NCI-H2196 treated with DMSO at 0.1 percent for 48 hours (cell line): ENCODE measurements around the gene ARVCF.

Experiments
- DNase-seq: peaks from one replicate; lab custom pipeline; 2025; ENCODE audit not compliant: unreplicated experiment; lab: John Stamatoyannopoulos, UW

ARVCF gene, protein sequence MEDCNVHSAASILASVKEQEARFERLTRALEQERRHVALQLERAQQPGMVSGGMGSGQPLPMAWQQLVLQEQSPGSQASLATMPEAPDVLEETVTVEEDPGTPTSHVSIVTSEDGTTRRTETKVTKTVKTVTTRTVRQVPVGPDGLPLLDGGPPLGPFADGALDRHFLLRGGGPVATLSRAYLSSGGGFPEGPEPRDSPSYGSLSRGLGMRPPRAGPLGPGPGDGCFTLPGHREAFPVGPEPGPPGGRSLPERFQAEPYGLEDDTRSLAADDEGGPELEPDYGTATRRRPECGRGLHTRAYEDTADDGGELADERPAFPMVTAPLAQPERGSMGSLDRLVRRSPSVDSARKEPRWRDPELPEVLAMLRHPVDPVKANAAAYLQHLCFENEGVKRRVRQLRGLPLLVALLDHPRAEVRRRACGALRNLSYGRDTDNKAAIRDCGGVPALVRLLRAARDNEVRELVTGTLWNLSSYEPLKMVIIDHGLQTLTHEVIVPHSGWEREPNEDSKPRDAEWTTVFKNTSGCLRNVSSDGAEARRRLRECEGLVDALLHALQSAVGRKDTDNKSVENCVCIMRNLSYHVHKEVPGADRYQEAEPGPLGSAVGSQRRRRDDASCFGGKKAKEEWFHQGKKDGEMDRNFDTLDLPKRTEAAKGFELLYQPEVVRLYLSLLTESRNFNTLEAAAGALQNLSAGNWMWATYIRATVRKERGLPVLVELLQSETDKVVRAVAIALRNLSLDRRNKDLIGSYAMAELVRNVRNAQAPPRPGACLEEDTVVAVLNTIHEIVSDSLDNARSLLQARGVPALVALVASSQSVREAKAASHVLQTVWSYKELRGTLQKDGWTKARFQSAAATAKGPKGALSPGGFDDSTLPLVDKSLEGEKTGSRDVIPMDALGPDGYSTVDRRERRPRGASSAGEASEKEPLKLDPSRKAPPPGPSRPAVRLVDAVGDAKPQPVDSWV

DNA sequence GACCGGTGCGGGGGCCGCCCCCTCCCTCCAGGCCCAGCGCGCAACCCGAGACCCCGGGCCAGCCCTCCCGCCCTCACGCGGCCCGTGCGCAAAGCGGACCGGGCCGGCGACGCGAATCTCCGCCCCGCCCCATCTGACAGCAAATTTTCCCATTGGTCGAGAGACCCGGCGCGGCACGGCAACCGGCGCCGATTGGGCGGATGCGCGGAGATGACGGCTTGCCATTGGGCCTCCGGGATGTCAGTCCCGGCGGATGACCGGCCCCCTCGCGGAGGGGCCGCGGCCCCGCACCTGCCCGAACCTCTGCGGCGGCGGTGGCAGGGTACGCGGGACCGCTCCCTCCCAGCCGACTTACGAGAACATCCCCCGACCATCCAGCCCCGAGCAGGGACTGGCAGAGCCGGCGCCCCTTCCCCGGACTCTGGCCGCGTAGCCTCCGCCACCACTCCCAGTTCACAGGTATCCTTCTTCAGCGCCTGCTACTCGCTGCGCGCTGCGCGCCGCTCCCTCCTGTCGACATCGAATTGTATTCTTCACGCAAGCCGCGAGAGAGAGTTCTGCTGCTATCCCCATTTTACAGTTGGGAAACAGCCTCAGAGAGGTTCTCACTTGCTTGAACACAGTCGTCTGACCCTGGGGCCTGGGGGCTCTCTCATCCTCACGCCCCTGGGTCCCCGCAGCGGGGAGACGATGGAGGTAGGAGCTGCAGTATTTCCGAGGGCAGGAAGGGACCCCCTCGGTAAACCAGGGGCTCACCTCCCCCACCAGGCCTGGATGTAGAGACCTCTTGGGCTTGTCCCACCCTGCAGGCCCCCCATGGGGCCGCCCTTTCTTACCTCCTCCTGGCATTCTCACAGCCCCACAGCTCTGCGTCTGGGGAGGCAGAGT is at the start of gene ARVCF:
TSS of gene ARVCF (minus strand) at position 90 of the 888 bp plus-strand sequence. CDS start 26,029 bp downstream, outside the sequence.
- DNase-seq = peak; percentile 50

GRCh38 chr22:20065896-20066616 is 49.4 kb upstream of the ARVCF start:
- no peak for DNase-seq

- no peak for DNase-seq
Measured at GRCh38 chr22:20064545-20065262, 48.1 kb upstream of the ARVCF start.

GRCh38 chr22:20064140-20064480 is 47.5 kb upstream of the ARVCF start:
- DNase-seq = no peak

GRCh38 chr22:20063271-20064139 is 46.9 kb upstream of the ARVCF start:
- no peak for DNase-seq

DNA sequence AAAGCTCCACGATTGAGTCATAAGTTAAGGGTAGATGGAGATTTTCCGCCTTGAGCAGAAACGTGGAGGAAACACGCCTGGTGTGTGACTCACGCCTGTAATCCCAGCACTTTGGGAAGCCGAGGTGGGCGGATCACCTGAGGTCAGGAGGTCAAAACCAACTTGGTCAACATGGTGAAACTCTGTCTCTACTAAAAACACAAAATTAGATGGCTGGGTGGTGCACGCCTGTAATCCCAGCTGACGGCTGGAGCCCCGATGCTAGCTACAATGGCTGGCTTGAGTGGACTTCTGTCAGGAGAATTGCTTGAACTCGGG is 46.1 kb upstream of the ARVCF start:
- DNase-seq = no peak

DNA sequence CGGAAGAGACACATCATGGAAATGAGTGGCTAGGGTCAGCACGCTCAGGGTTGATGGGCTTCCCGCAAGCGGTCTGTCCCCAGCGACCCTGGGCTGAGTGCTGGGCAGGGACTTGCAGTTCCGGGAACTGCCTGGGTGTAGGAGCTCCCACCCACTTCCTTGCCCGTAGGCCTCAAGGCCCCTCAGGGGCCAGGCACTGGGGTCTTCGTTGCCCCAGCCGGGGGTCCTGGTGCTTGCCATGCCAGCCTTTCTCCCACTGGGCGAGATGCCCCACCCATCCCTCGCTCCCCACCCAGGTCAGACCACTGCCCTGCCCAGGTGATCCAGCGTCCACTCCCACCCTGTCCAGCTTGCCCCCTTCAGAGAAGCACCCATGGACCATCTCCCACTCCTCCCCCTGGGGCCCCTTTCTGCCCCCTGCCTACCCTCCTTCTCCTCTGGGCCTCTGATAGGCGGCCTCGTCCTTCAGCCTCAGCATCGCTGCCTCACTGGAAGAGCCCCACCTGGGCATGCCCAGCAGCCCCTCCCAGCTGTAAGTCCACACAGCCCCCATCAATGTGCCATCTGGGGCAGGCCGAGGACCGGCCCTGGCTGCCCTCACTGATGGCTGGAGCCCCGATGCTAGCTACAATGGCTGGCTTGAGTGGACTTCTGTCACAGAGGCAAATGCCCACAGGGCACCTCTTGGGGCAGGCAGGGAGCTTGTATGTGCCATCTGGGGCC is 45.6 kb upstream of the ARVCF start:
- DNase-seq = no peak

- DNase-seq = no peak
Measured at GRCh38 chr22:20061481-20061861, 44.8 kb upstream of the ARVCF start.

DNA sequence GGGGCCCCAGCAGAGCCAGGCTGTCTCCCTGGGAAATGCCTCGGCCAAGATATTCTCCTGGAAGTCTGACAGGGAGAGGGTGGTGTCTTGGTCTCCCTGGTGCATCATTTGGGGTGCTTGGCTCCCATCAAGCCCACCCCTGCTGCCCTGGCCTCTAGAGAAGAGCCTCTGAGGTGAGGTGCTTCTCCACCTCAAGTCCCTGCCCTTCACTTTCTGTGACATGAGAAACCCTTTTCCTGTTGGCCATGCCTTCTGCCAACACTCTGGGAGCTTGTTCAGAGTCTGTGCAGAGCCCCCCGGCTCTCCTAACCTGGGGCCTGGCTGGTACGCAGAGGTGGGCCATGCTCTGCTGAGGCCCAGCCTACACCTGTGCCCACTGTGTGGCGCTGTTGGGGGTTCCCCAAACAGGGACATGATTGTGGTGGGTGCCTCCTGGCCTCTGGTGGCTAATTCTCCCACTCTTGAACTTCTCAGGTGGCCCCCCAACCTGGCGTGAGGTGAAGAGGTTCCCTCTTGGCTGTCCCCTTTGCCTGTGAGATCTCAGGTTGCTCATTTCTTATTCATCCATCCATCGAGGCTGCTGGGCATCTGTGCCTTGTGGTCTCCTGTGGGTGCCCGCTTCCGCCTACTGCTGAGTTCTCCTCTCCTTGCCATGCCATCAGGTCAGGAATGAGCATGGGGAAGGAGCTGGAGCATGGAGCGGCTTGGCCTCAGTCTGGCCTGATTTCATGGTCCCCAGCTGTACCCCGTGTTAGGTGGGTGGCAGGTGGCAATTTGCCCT is 44.3 kb upstream of the ARVCF start:
- no peak for DNase-seq

- DNase-seq = no peak
Measured at GRCh38 chr22:20058989-20059770, 42.6 kb upstream of the ARVCF start.

GRCh38 chr22:20057596-20058268 is 41.1 kb upstream of the ARVCF start:
- DNase-seq = no peak

DNA sequence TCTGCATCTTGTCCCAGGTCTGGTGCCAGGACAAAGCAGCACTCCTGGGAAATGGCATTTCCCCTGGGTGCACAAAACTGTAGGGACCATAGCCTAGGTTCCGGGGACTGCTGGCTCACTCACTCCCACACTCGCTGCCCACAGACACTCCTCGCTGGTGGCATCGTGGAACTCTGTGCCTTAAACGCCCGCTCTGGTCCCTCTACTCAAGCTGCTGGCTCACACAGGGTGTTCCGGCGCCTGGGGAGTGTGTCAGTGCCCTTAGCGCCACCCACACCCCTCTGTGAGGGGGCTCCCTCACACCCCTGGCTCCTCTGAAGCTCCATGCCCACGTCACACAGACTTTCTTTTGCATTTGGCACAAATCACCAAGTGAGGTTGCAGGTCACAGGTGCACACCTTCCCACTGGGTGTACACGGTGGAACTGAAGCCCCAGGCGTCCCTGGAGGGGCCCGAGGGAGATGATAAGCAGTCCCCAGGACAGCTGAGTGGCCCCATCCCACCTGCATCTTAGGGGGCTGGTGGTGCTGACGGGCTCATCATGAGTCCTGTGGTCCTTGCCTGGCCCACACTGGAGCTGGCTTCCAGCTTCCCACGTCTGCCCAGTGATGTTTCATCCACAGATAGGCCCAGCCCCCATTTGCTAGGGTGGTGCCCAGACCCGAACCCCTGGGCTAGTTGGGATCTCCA is 40.2 kb upstream of the ARVCF start:
- DNase-seq = no peak

GRCh38 chr22:20056161-20056560 is 39.5 kb upstream of the ARVCF start:
- DNase-seq = no peak

DNA sequence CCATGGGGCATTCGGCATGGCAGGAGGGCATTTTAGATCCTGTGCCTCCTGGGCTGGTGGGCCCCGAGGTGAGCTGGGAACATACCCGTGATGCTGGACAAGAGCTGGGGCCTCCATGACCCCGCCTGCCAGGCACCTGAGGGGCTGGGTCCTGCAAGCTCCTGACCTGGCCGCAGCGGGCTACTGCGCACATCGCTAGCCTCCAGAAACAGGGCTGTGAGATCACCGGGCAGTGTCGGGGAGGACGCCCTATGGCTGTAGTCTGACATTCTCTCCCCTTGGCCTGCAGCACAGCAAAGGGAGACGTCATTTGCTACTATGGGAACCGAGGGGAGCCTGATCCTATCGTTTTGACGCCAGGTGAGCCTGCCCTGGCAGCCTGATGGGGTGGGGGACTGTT is 39.0 kb upstream of the ARVCF start:
- DNase-seq = no peak

- no peak for DNase-seq
Measured at GRCh38 chr22:20055144-20055543, 38.5 kb upstream of the ARVCF start.

- DNase-seq = no peak
Measured at GRCh38 chr22:20054485-20054884, 37.9 kb upstream of the ARVCF start.
